Adrenal gland (tissue), 12 donors: Measurements from ENCODE around the gene P2RX2. TPM values are rescaled to one million over a fixed set of nuclear protein-coding genes. Genes with fewer than 3 reads are reported as not detected.
A peak's percentile ranks its signal among the peaks of the same experiment; 100 is the strongest.

Experiments
- DNase-seq, 7 donors: peaks; one replicate each; pipeline ENCODE4 v3.0.0-alpha.2; 2019 to 2020
- H3K27ac ChIP-seq, 5 donors: fragments of 200-600 bp; sonication (generic) in 4 of 5; 1 replicate in 3 of 5; 2 replicates in 2 of 5; pipeline versions ENCODE4 v1.5.1 to v1.8.0; 2016 to 2020; ENCODE audit warnings: mild to moderate bottlenecking in 1 of 5
- H3K27me3 ChIP-seq: fragments of 200-600 bp; 2 replicates; pipeline ENCODE4 v1.8.0; 2021
- H3K36me3 ChIP-seq, 2 donors: fragments of 200-600 bp; replicated peaks in 1 of 2; 1 replicate in 1 of 2; 2 replicates in 1 of 2; pipeline versions ENCODE4 v1.5.1 to v1.8.0; 2018 to 2022
- H3K4me1 ChIP-seq, 2 donors: fragments of 200-600 bp; replicated peaks in 1 of 2; 1 replicate in 1 of 2; 2 replicates in 1 of 2; pipeline versions ENCODE4 v1.5.1 to v1.8.0; 2018 to 2021
- H3K4me3 ChIP-seq, 4 donors: fragments of 200-600 bp; sonication (generic) in 3 of 4; one replicate each; pipeline ENCODE4 v1.5.1; 2016 to 2018
- H3K9me3 ChIP-seq, 3 donors: fragments of 200-600 bp; sonication (generic) in 1 of 3; replicated peaks in 1 of 3; 1 replicate in 2 of 3; 2 replicates in 1 of 3; pipeline versions ENCODE4 v1.5.1 to v1.8.0; 2016 to 2021
- CTCF ChIP-seq, 6 experiments: fragments of 450-650 bp in 4 of 6; fragments of 200-600 bp in 2 of 6; sonication (generic) in 1 of 6; IDR thresholded peaks; 1 replicate in 5 of 6; 2 replicates in 1 of 6; pipeline versions ENCODE4 v1.5.1 to v1.8.0; 2016 to 2021; ENCODE audit warnings: antibody characterized with exemption in 6 of 6, mild to moderate bottlenecking in 2 of 6, moderate library complexity in 1 of 6
- POLR2A ChIP-seq, 2 donors: fragments of 450-650 bp; IDR thresholded peaks; one replicate each; pipeline ENCODE4 v1.6.1; 2017; ENCODE audit warnings: antibody characterized with exemption in 2 of 2, mild to moderate bottlenecking in 2 of 2, moderate library complexity in 1 of 2
- WGBS, 4 donors: extraction: QIAGEN DNeasy Blood & Tissue Kit in 2 of 4; methylation state at CpG; one replicate each; pipeline versions ENCODE4 v1.1.5 to v1.1.7; 2013 to 2017; 5-methylcytosine and 5-hydroxymethylcytosine counted together
- intact Hi-C, 2 donors: fragments of 100-400 bp; cut with DNase I; formaldehyde crosslinking; loops; one replicate each; pipeline versions ENCODE4 v1.14.1 to v1.15.0; 2022 to 2023
- polyA plus RNA-seq, 3 donors: library from polyadenylated mRNA; stranded (reverse); fragments of 200-250 nt in 2 of 3; fragments of 350-450 nt in 1 of 3; fragmentation: Illumina TruSeq in 1 of 3; extraction: RNeasy Lipid Tissue Mini Kit (QIAGEN cat#74804) in 1 of 3; gene quantifications; one replicate each; pipeline ENCODE4 v1.2.3, GENCODE V29; 2013 to 2014
- total RNA-seq, 9 donors: library from RNA; depleted of rRNA in 4 of 9; stranded (reverse); fragments of >200 nt in 4 of 9; fragments of 120-200 nt in 1 of 9; fragmentation: NEBNext Ultra II Directional in 1 of 9; extraction: Animal tissue kit (Norgen Biotek cat#: 25700) in 1 of 9; gene quantifications; one replicate each; pipeline versions ENCODE4 v1.1.0 to v1.2.4, GENCODE V29; 2013 to 2023
- donor health status: healthy with polysubstance abuse.
- donor health status: Bipolar disorder and iron deficiency.
- donor health status: DM: yes; HTN: yes; CAD: no.
- donor health status: DM: no; HTN: no; CAD: no.
- donor health status: DM: no; HTN: no; CAD: no.
- donor health status: DM: yes; HTN: yes; CAD: no.

P2RX2 gene
- total and polyA plus RNA-seq, 12 donors: 0.11 to 1.9 (median 0.44) TPM; not detected in 9

- DNase-seq: peak in 1 of 7 donors; percentile 32
- no peaks in the 10 kb centered on the region for H3K9me3 ChIP-seq
- H3K4me1 ChIP-seq: no peaks in the 10 kb centered on the region
- WGBS, 4 donors: 80 to 86% (median 83%) methylated on average over 24 to 25 of the region's 25 CpGs
- H3K4me3 ChIP-seq: no peak overlapping the region
- H3K36me3 ChIP-seq: peaks cover 0 to 45% of the 10 kb centered on the region in 2 donors
- H3K27me3 ChIP-seq: no peaks in the 10 kb centered on the region
- no peak overlapping the region for H3K27ac ChIP-seq
- intact Hi-C loops: no loop called here
- TF ChIP-seq CTCF (IDR thresholded peaks at IDR 0.05) (peak; percentile 41 to 70 (median 55)), POLR2A (IDR thresholded peaks at IDR 0.05) (no peak)
Measured at GRCh38 chr12:132638541-132639408, 20.2 kb downstream of the P2RX2 start.

- no peak for DNase-seq
- 93 to 96% (median 94%) methylated on average over 10 to 12 of the region's 12 CpGs for WGBS, 4 donors
- Histone ChIP-seq H3K27me3 (no peaks in the 10 kb centered on the region), H3K36me3 (peaks cover 0 to 42% of the 10 kb centered on the region in 2 donors), H3K9me3 (no peaks in the 10 kb centered on the region), H3K4me3 (no peak overlapping the region), H3K4me1 (no peaks in the 10 kb centered on the region), H3K27ac (no peak overlapping the region)
- TF ChIP-seq POLR2A (IDR thresholded peaks at IDR 0.05) (no peak), CTCF (IDR thresholded peaks at IDR 0.05) (no peak)
- intact Hi-C loops: no loop called here
Measured at GRCh38 chr12:132639956-132640520, 21.5 kb downstream of the P2RX2 start.

- Histone ChIP-seq H3K36me3 (peaks cover 0 to 33% of the 10 kb centered on the region in 2 donors), H3K27ac (no peak overlapping the region), H3K4me3 (no peak overlapping the region), H3K27me3 (no peaks in the 10 kb centered on the region), H3K9me3 (no peaks in the 10 kb centered on the region), H3K4me1 (no peaks in the 10 kb centered on the region)
- TF ChIP-seq CTCF (IDR thresholded peaks at IDR 0.05) (no peak), POLR2A (IDR thresholded peaks at IDR 0.05) (no peak)
- DNase-seq: no peak
- intact Hi-C loops: no loop called here
- 76 to 95% (median 82%) methylated on average over 5 to 10 of the region's 10 CpGs for WGBS, 4 donors
Measured at GRCh38 chr12:132640936-132641335, 22.4 kb downstream of the P2RX2 start.

GRCh38 chr12:132641811-132642650 lies 23.5 kb downstream of the P2RX2 start:
- no peak overlapping the region for H3K27ac ChIP-seq
- no peaks in the 10 kb centered on the region for H3K9me3 ChIP-seq
- TF ChIP-seq POLR2A (IDR thresholded peaks at IDR 0.05) (no peak), CTCF (IDR thresholded peaks at IDR 0.05) (no peak)
- 95 to 97% (median 96%) methylated on average over 11 to 28 of the region's 28 CpGs for WGBS, 4 donors
- no peaks in the 10 kb centered on the region for H3K27me3 ChIP-seq
- no peaks in the 10 kb centered on the region for H3K4me1 ChIP-seq
- H3K4me3 ChIP-seq: no peak overlapping the region
- DNase-seq: no peak
- H3K36me3 ChIP-seq: peaks cover 0 to 26% of the 10 kb centered on the region in 2 donors
- intact Hi-C loops: no loop called here
